ENCODE data around the gene CST6. TPM values are rescaled to one million over a fixed set of nuclear protein-coding genes. Genes with fewer than 3 reads are reported as not detected.

CST6 gene
- total and polyA plus RNA-seq, 2 of the 13 experiments (the other 11 are each of a cell fraction or from before 2014, with no cell fraction given): not detected

DNA sequence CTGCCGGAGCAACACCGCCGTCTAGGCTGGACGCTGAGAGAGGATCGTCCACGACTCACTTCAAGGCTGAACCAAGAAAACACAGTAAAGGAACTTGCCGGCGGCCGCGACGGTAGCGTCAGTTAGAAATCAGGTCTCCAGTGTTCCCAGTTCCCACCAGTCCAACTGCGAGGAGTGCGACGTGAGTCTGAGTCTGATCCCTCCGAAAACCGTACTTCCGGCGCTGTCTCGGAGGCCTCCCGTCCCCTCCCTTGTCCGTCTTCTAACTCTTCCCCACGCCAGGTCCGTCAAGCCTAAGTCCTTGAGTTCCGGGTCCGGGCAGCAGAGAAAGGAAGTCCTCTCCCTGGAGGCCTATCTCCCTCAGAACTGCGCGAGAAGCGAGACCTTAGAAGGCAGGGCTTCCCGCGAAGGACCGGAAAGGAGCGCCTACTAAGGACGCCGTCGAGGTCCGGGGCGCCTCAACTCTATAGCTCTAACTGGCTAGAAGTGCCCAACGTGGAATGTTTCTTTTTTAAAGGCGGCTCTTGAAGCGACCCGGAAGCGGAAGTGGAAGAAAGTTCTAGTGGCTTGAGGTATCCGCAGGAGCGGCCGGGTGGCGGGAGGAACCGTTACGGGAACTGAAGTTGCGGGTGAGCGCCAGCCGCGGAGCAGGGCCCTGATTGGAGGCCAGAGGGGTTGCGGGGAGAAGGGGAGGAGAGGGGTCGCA lies 9.7 kb upstream of the CST6 start, which contains the start of the genes BANF1 and EIF1AD (continued):
- no peak for TF ChIP-seq REXO4 (CRISPR knock-in tag; IDR thresholded peaks at IDR 0.05; ENCODE audit: borderline replicate concordance)
- TF ChIP-seq MXD4 (CRISPR knock-in tag; IDR thresholded peaks at IDR 0.05): peak; percentile 61; the same call in 1 of the 2 replicates
- TF ChIP-seq ZNF878 (CRISPR knock-in tag; IDR thresholded peaks at IDR 0.05): peak; percentile 89; the same call in 1 of the 2 replicates
- peak in 1 of 2 experiments; percentile 53; a peak in 1 of 4 replicates for TF ChIP-seq EP300 (IDR thresholded peaks at IDR 0.05; ENCODE audit: low read depth in 2 of 2, low read length in 2 of 2)
- peak; percentile 62; the same call in 1 of the 2 replicates for TF ChIP-seq EP300 (CRISPR knock-in tag; IDR thresholded peaks at IDR 0.05; ENCODE audit: borderline replicate concordance)
- TF ChIP-seq MEF2D (CRISPR knock-in tag; IDR thresholded peaks at IDR 0.05): peak; percentile 86
- TF ChIP-seq, protein P1, sequence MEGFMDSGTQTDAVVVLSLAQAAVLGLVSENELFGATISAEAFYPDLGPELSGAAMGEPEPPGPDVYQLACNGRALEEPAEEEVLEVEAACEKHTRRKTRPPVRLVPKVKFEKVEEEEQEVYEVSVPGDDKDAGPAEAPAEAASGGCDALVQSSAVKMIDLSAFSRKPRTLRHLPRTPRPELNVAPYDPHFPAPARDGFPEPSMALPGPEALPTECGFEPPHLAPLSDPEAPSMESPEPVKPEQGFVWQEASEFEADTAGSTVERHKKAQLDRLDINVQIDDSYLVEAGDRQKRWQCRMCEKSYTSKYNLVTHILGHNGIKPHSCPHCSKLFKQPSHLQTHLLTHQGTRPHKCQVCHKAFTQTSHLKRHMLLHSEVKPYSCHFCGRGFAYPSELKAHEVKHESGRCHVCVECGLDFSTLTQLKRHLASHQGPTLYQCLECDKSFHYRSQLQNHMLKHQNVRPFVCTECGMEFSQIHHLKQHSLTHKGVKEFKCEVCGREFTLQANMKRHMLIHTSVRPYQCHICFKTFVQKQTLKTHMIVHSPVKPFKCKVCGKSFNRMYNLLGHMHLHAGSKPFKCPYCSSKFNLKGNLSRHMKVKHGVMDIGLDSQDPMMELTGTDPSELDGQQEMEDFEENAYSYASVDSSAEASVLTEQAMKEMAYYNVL (CRISPR knock-in tag; IDR thresholded peaks at IDR 0.05; ENCODE audit: borderline replicate concordance): no peak
- TF ChIP-seq CC2D1A (CRISPR knock-in tag; IDR thresholded peaks at IDR 0.05): peak; percentile 72; the same call in 1 of the 2 replicates
- TF ChIP-seq HNF4A (CRISPR knock-in tag; IDR thresholded peaks at IDR 0.05): peak; percentile 35; the same call in 1 of the 2 replicates
- TF ChIP-seq HCFC1 (IDR thresholded peaks at IDR 0.05; ENCODE audit: low read depth, low read length): peak; percentile 78
- TF ChIP-seq ZNF747 (CRISPR knock-in tag; IDR thresholded peaks at IDR 0.05; ENCODE audit: borderline replicate concordance): peak; percentile 88
- no peak for TF ChIP-seq HOXD1 (CRISPR knock-in tag; IDR thresholded peaks at IDR 0.05)
- TF ChIP-seq ZNF772 (CRISPR knock-in tag; IDR thresholded peaks at IDR 0.05): no peak; the same call in 1 of the 2 replicates
- TF ChIP-seq CAMTA2 (CRISPR knock-in tag; IDR thresholded peaks at IDR 0.05; ENCODE audit: borderline replicate concordance): 0 out of 2 replicates have a peak, but pooled peaks have one; percentile 75
- TF ChIP-seq U2AF1 (optimal IDR thresholded peaks at IDR 0.05; ENCODE audit: low read depth, low read length): peak; percentile 48
- peak; percentile 75; the same call in 1 of the 2 replicates for TF ChIP-seq SRY (CRISPR knock-in tag; IDR thresholded peaks at IDR 0.05)
- TF ChIP-seq HMG20B (CRISPR knock-in tag; conservative IDR thresholded peaks at IDR 0.05): peak; percentile 72; the same call in 1 of the 2 replicates
- TF ChIP-seq FOSL1 (CRISPR knock-in tag; IDR thresholded peaks at IDR 0.05; ENCODE audit: borderline replicate concordance): no peak
- TF ChIP-seq MZF1 (CRISPR knock-in tag; IDR thresholded peaks at IDR 0.05; ENCODE audit: borderline replicate concordance): no peak
- TF ChIP-seq SMAD1 (CRISPR knock-in tag; IDR thresholded peaks at IDR 0.05; ENCODE audit: borderline replicate concordance, low read depth): no peak; the same call in 1 of the 2 replicates
- no peak for TF ChIP-seq ZNF766 (CRISPR knock-in tag; IDR thresholded peaks at IDR 0.05; ENCODE audit: borderline replicate concordance)
- TF ChIP-seq ZNF768 (CRISPR knock-in tag; IDR thresholded peaks at IDR 0.05): no peak
- peak; percentile 97 for TF ChIP-seq SAP130 (CRISPR knock-in tag; IDR thresholded peaks at IDR 0.05; ENCODE audit: low read depth)
- peak; percentile 88; the same call in 1 of the 2 replicates for TF ChIP-seq ZMAT3 (CRISPR knock-in tag; conservative IDR thresholded peaks at IDR 0.05)
- TF ChIP-seq ZBTB3 (CRISPR knock-in tag; IDR thresholded peaks at IDR 0.05; ENCODE audit: borderline replicate concordance, low read depth): peak; percentile 71
- TF ChIP-seq TBX3 (IDR thresholded peaks at IDR 0.05; ENCODE audit: borderline replicate concordance): no peak
- peak; percentile 90 for TF ChIP-seq IRF2 (CRISPR knock-in tag; IDR thresholded peaks at IDR 0.05)
- TF ChIP-seq TERF1 (CRISPR knock-in tag; IDR thresholded peaks at IDR 0.05): no peak
- TF ChIP-seq PHF5A (CRISPR knock-in tag; IDR thresholded peaks at IDR 0.05; ENCODE audit: low read depth, unreplicated experiment): peak; percentile 74

Measured in HepG2 (cell line).